Subcutaneous adipose tissue (tissue), 4 donors: ENCODE results near the gene ATP2B2. TPM values are rescaled to one million over a fixed set of nuclear protein-coding genes. Genes with fewer than 3 reads are reported as not detected.

ENCODE experiments used
- CTCF ChIP-seq: fragments of 450-650 bp; IDR thresholded peaks from one replicate; pipeline ENCODE4 v1.5.1; 2016; ENCODE audit warnings: low read depth, mild to moderate bottlenecking, control low read depth, antibody characterized with exemption, moderate library complexity
- total RNA-seq, 4 donors: library from RNA; depleted of rRNA; stranded (reverse); fragments of >200 nt; gene quantifications; one replicate each; pipeline ENCODE4 v1.1.0, GENCODE V29; 2016

ATP2B2 gene
- total RNA-seq, 4 donors from 2014 or later: 0.34 to 0.44 TPM; not detected in 2

GRCh38 chr3:10321630-10322351 lies 183.6 kb downstream of the ATP2B2 start:
- TF ChIP-seq CTCF: no peak

GRCh38 chr3:10320320-10320677 lies 185.1 kb downstream of the ATP2B2 start:
- no peak for TF ChIP-seq CTCF

GRCh38 chr3:10319804-10320203 lies 185.6 kb downstream of the ATP2B2 start:
- TF ChIP-seq CTCF: no peak

GRCh38 chr3:10319251-10319650 lies 186.1 kb downstream of the ATP2B2 start:
- TF ChIP-seq CTCF: no peak

GRCh38 chr3:10317961-10318350 lies 187.4 kb downstream of the ATP2B2 start:
- TF ChIP-seq CTCF: no peak

GRCh38 chr3:10317311-10317960 lies 187.9 kb downstream of the ATP2B2 start:
- no peak for TF ChIP-seq CTCF

- no peak for TF ChIP-seq CTCF
Measured at GRCh38 chr3:10315771-10316344, 189.5 kb downstream of the ATP2B2 start.
